ENCODE results near the gene EXD3.
"Not testable (repeated sequence)": the region's sequence is repeated elsewhere in the genome, so short reads cannot be mapped to it uniquely, and the experiment has no call there.

Gene EXD3

GRCh38 chr9:137379761-137380161 lies 43.2 kb downstream of the EXD3 start:
- no peak for DNase-seq (ENCODE audit: low read depth)

GRCh38 chr9:137378688-137379410 lies 44.1 kb downstream of the EXD3 start:
- DNase-seq (ENCODE audit: low read depth): not testable (repeated sequence)

GRCh38 chr9:137376386-137376785 lies 46.6 kb downstream of the EXD3 start:
- no peak for DNase-seq (ENCODE audit: low read depth)

- DNase-seq (ENCODE audit: low read depth): no peak
Measured at GRCh38 chr9:137375321-137376058, 47.5 kb downstream of the EXD3 start.

- DNase-seq (ENCODE audit: low read depth): no peak
Measured at GRCh38 chr9:137374131-137374845, 48.7 kb downstream of the EXD3 start.

- no peak for DNase-seq (ENCODE audit: low read depth)
Measured at GRCh38 chr9:137373611-137373980, 49.4 kb downstream of the EXD3 start.

- no peak for DNase-seq (ENCODE audit: low read depth)
Measured at GRCh38 chr9:137372693-137373610, 50.0 kb downstream of the EXD3 start.

- DNase-seq (ENCODE audit: low read depth): no peak
Measured at GRCh38 chr9:137371946-137372651, 50.9 kb downstream of the EXD3 start.

- no peak for DNase-seq (ENCODE audit: low read depth)
Measured at GRCh38 chr9:137371521-137371941, 51.4 kb downstream of the EXD3 start.

GRCh38 chr9:137370865-137371520 lies 52.0 kb downstream of the EXD3 start:
- DNase-seq (ENCODE audit: low read depth): no peak

GRCh38 chr9:137369911-137370764 lies 52.8 kb downstream of the EXD3 start:
- DNase-seq (ENCODE audit: low read depth): no peak

GRCh38 chr9:137369061-137369787 lies 53.7 kb downstream of the EXD3 start:
- DNase-seq (ENCODE audit: low read depth): no peak

- DNase-seq (ENCODE audit: low read depth): no peak
Measured at GRCh38 chr9:137368431-137369035, 54.4 kb downstream of the EXD3 start.

GRCh38 chr9:137367506-137368430 lies 55.2 kb downstream of the EXD3 start:
- no peak for DNase-seq (ENCODE audit: low read depth)

- no peak for DNase-seq (ENCODE audit: low read depth)
Measured at GRCh38 chr9:137366891-137367381, 56.0 kb downstream of the EXD3 start.

GRCh38 chr9:137366445-137366810 lies 56.5 kb downstream of the EXD3 start:
- no peak for DNase-seq (ENCODE audit: low read depth)
